SK-N-SH (cell line): Measurements from ENCODE around the gene CD209.

Experiments used
- EZH2phosphoT487 ChIP-seq: fragments of 200-600 bp; sonication (generic); IDR thresholded peaks from 2 replicates; pipeline ENCODE4 v1.6.1; 2017; ENCODE audit warnings: low read depth, mixed run types, mild to moderate bottlenecking, antibody characterized with exemption, moderate library complexity, borderline replicate concordance
- NRF1 ChIP-seq: IDR thresholded peaks from 2 replicates; pipeline ENCODE4 v1.6.1; 2012; ENCODE audit warnings: low read depth, mild to moderate bottlenecking, low read length
- RAD21 ChIP-seq: IDR thresholded peaks from 2 replicates; pipeline ENCODE4 v1.6.1; 2012; ENCODE audit warnings: mild to moderate bottlenecking, low read length
- YY1 ChIP-seq: IDR thresholded peaks from 2 replicates; pipeline ENCODE4 v1.4.0; 2012; ENCODE audit warnings: low read depth, mild to moderate bottlenecking
- TF ChIP-seq, protein P1 (sequence below): fragments of 200-600 bp; sonication (generic); IDR thresholded peaks from 2 replicates; pipeline ENCODE4 v1.6.1; 2017; ENCODE audit warnings: antibody characterized with exemption, mild to moderate bottlenecking, moderate library complexity

DNA sequence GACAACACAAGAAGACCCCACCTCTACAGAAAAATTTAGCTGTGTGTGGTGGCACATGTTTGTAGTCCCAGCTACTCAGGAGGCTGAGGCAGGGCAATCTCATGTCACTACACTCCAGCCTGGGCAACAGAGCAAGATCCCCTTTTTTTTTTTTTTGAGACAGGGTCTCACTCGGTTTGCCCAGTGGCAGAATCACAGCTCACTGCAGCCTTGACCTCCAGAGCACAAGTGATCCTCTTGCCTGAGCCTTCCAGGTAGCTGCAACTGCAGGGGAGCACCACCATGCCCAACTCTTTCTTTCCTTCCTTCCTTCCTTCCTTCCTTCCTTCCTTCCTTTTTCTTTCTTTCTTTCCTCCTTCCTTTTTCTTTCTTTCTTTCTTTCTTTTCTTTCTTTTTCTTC, 11.2 kb downstream of the CD209 start:
- no peak for TF ChIP-seq NRF1
- no peak for TF ChIP-seq RAD21
- TF ChIP-seq EZH2phosphoT487, result no peak
- TF ChIP-seq, protein P1, sequence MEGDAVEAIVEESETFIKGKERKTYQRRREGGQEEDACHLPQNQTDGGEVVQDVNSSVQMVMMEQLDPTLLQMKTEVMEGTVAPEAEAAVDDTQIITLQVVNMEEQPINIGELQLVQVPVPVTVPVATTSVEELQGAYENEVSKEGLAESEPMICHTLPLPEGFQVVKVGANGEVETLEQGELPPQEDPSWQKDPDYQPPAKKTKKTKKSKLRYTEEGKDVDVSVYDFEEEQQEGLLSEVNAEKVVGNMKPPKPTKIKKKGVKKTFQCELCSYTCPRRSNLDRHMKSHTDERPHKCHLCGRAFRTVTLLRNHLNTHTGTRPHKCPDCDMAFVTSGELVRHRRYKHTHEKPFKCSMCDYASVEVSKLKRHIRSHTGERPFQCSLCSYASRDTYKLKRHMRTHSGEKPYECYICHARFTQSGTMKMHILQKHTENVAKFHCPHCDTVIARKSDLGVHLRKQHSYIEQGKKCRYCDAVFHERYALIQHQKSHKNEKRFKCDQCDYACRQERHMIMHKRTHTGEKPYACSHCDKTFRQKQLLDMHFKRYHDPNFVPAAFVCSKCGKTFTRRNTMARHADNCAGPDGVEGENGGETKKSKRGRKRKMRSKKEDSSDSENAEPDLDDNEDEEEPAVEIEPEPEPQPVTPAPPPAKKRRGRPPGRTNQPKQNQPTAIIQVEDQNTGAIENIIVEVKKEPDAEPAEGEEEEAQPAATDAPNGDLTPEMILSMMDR, result no peak
- TF ChIP-seq YY1, result no peak
